GM10847 (cell line): ENCODE measurements around the gene ATAD3A.

Experiments used
- POLR2A ChIP-seq: IDR thresholded peaks from 2 replicates; pipeline ENCODE4 v1.6.1; 2011; ENCODE audit not compliant: insufficient read length; ENCODE audit errors: extremely low read depth

ATAD3A gene

GRCh38 chr1:1548591-1548990 lies 36.6 kb downstream of the ATAD3A start:
- no peak for TF ChIP-seq POLR2A

GRCh38 chr1:1550087-1550486 lies 38.1 kb downstream of the ATAD3A start:
- TF ChIP-seq POLR2A, result no peak

GRCh38 chr1:1550591-1551432 lies 38.9 kb downstream of the ATAD3A start:
- no peak for TF ChIP-seq POLR2A

- TF ChIP-seq POLR2A, result no peak
Measured at GRCh38 chr1:1551524-1552262, 39.7 kb downstream of the ATAD3A start.

GRCh38 chr1:1552263-1552639 lies 40.3 kb downstream of the ATAD3A start:
- no peak for TF ChIP-seq POLR2A

- no peak for TF ChIP-seq POLR2A
Measured at GRCh38 chr1:1553821-1554494, 42.0 kb downstream of the ATAD3A start.

- no peak for TF ChIP-seq POLR2A
Measured at GRCh38 chr1:1554550-1554925, 42.6 kb downstream of the ATAD3A start.

GRCh38 chr1:1554926-1555915 lies 43.3 kb downstream of the ATAD3A start:
- no peak for TF ChIP-seq POLR2A

GRCh38 chr1:1556505-1556904 lies 44.5 kb downstream of the ATAD3A start:
- TF ChIP-seq POLR2A, result no peak

GRCh38 chr1:1558591-1558990 lies 46.6 kb downstream of the ATAD3A start:
- TF ChIP-seq POLR2A, result no peak

GRCh38 chr1:1559066-1559465 lies 47.1 kb downstream of the ATAD3A start:
- TF ChIP-seq POLR2A, result no peak

GRCh38 chr1:1560178-1560577 lies 48.2 kb downstream of the ATAD3A start:
- TF ChIP-seq POLR2A, result no peak

GRCh38 chr1:1561801-1562470 lies 50.0 kb downstream of the ATAD3A start:
- no peak for TF ChIP-seq POLR2A

GRCh38 chr1:1562556-1563195 lies 50.7 kb downstream of the ATAD3A start:
- no peak for TF ChIP-seq POLR2A
